ENCODE data around the gene PDSS2. TPM values are rescaled to one million over a fixed set of nuclear protein-coding genes. Genes with fewer than 3 reads are reported as not detected.

PDSS2 gene
- total RNA-seq, 1 experiment from 2014 or later = 14.8 TPM

DNA sequence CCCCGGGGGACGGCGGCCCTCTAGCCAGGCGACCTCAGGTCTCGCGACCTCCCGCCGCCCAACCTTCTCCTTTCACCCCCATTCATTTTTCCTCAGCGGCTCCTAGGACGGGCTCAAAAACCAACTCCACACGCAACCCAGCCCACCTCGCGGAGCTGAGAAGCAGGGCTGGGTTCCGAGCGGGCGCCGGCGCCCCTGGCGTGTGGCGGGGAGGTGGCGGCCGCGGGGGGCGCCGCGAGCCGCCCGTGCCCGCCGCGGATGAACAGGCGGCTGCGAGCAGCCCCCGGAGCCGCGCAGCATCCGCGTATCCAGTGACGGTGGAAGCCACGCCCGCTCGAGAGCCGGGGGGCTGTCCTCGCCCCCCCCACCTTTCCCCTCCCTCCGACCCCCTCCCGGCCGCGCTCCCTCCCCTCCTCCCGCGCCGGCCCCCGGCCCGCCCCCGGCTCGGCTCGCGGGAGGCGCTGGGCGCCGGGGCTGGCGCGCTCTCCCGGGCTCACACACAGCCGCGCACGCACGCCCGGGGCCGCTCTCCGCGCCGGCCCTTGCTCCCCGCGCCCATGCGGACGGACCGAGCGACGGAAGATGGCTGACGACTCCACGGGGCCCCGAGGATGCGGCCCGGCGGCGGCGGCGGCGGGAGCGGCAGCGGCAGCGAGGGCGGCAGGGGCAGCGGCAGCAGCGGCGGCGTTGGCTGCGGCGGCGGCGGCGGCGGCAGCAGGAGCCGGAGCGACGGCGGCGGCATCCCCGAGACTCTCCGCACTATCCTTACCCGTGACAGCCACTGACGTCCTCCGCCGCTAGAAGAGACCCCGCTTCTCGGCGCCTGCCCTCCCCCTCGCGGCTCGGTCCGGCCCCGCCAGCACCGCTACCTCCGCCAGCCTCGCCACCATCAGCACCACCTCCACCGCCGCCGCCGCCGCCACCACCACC lies 30.5 kb upstream of the PDSS2 start, which contains the start of gene SOBP:
Gene SOBP (plus strand): TSS at position 482 of the 930 bp plus-strand sequence. CDS start 500 bp downstream, outside the sequence.
- Mint-ChIP-seq H3K9me3 (ENCODE audit: low read depth, unreplicated experiment) (no peaks in the 10 kb centered on the region), H3K27me3 (ENCODE audit: unreplicated experiment) (peaks cover 36% of the 10 kb centered on the region), H3K4me3 (ENCODE audit: low read depth, unreplicated experiment) (peak within 1 kb of the TSS; percentile 89), H3K36me3 (ENCODE audit: insufficient read depth, unreplicated experiment) (peaks cover 30% of the 10 kb centered on the region), H3K27ac (ENCODE audit: unreplicated experiment) (peak within 1 kb of the TSS; percentile 42), H3K4me1 (ENCODE audit: low read depth, unreplicated experiment) (peaks cover 9% of the 10 kb centered on the region)
- CTCF ChIA-PET = interaction anchor here (1.3 to 1.5 kb wide), 2 partner anchors 117 to 172 kb away, joined by 3 to 6 read pairs; no protein-coding TSS in a partner anchor
- TF ChIP-seq, protein P1, sequence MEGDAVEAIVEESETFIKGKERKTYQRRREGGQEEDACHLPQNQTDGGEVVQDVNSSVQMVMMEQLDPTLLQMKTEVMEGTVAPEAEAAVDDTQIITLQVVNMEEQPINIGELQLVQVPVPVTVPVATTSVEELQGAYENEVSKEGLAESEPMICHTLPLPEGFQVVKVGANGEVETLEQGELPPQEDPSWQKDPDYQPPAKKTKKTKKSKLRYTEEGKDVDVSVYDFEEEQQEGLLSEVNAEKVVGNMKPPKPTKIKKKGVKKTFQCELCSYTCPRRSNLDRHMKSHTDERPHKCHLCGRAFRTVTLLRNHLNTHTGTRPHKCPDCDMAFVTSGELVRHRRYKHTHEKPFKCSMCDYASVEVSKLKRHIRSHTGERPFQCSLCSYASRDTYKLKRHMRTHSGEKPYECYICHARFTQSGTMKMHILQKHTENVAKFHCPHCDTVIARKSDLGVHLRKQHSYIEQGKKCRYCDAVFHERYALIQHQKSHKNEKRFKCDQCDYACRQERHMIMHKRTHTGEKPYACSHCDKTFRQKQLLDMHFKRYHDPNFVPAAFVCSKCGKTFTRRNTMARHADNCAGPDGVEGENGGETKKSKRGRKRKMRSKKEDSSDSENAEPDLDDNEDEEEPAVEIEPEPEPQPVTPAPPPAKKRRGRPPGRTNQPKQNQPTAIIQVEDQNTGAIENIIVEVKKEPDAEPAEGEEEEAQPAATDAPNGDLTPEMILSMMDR (IDR thresholded peaks at IDR 0.05; ENCODE audit: unreplicated experiment) = no peak
- DNase-seq = peak; percentile 41
- intact Hi-C loops (cut with micrococcal nuclease; ENCODE audit: unreplicated experiment) = loop anchor here (10.0 kb wide), 1 partner anchor 175 kb away; no protein-coding TSS in a partner anchor
- no TSS peak for BruUV-seq (replicated peaks)

DNA sequence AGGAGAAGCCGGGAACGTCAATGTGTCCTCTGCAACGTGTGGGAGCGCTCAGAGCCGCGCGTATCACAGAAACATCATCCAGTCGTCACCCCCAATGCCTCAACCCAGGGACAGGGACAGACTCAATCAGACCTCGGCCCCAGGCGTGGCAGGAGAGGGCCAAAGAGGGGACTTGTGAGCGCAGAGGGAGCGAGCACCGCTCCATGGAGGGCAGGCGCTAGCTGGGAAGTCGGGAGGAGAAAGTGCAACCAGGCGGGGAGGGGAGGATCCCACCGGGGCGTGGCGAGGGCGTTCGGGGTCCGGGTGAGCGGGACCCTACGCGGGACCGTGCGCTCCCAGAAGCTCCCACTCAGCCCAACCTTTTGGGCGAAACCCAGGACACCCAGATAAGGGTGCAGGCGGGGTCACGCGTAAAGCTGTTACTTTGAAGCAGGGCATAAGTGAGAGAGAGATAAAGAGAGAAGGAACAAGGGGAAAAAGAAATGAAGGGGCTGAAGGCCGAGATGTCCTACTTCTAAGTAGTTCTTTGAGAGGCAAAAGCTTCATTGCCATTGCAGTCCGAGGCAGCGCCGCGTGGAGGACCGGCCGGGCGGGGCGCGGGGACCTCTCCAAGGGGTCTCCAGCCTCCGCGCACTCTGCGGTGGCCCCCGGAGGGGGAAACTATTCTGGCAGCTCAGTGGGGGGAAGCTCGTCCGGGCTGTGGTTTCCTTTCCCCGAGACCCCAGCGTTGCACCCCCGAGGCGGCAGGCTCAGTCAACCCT lies 29.7 kb upstream of the PDSS2 start:
- BruUV-seq (replicated peaks) = no TSS peak
- Mint-ChIP-seq H3K4me3 (ENCODE audit: low read depth, unreplicated experiment) (peak overlapping the region; percentile 89), H3K4me1 (ENCODE audit: low read depth, unreplicated experiment) (peaks cover 9% of the 10 kb centered on the region), H3K36me3 (ENCODE audit: insufficient read depth, unreplicated experiment) (peaks cover 30% of the 10 kb centered on the region), H3K27ac (ENCODE audit: unreplicated experiment) (peak overlapping the region; percentile 42), H3K27me3 (ENCODE audit: unreplicated experiment) (peaks cover 44% of the 10 kb centered on the region), H3K9me3 (ENCODE audit: low read depth, unreplicated experiment) (no peaks in the 10 kb centered on the region)
- TF ChIP-seq, protein P1 (IDR thresholded peaks at IDR 0.05; ENCODE audit: unreplicated experiment) = no peak
- CTCF ChIA-PET = interaction anchor here (1.3 to 1.5 kb wide), 2 partner anchors 118 to 171 kb away, joined by 3 to 6 read pairs; no protein-coding TSS in a partner anchor
- peak; percentile 23 for DNase-seq
- intact Hi-C loops (cut with micrococcal nuclease; ENCODE audit: unreplicated experiment) = no loop called here

DNA sequence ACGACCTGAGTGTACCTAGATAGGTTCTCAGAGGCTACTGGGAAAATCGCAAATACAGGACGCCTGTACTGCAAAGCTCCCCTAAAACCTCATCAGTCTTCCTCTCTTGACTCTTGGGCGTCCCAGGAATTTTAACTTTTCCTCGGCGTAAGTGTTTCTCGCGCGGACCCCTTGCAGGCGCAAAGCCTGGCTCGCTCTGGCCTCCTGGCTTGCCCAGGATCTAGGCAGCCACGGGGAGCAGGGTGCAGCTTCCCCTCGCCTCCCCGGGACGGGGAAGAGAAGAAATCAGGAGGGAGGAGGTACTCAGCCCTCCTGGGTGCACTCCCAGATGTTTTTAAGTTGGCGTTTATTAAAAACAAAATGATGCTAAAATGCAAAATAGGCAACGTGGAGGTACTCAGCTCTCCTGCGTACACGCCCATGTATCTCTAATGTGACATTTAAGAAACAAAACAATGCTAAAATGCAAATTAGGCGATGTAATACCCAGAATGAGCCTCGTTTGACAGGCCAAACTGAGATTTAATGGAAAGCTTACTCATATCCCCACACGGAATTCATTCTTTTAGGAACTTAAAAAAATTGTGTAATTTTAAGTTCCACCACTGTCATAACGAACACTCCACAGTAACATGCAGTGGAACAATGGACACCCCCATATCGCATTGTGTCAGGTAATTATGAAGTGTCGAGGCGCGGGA lies 29.0 kb upstream of the PDSS2 start:
- peaks cover 30% of the 10 kb centered on the region for H3K36me3 Mint-ChIP-seq (ENCODE audit: insufficient read depth, unreplicated experiment)
- intact Hi-C loops (cut with micrococcal nuclease; ENCODE audit: unreplicated experiment) = no loop called here
- TF ChIP-seq, protein P1 (IDR thresholded peaks at IDR 0.05; ENCODE audit: unreplicated experiment) = no peak
- peak overlapping the region; percentile 89 for H3K4me3 Mint-ChIP-seq (ENCODE audit: low read depth, unreplicated experiment)
- no peaks in the 10 kb centered on the region for H3K9me3 Mint-ChIP-seq (ENCODE audit: low read depth, unreplicated experiment)
- no TSS peak for BruUV-seq (replicated peaks)
- H3K27ac Mint-ChIP-seq (ENCODE audit: unreplicated experiment) = peak overlapping the region; percentile 42
- CTCF ChIA-PET = interaction anchor here (1.3 to 1.5 kb wide), 2 partner anchors 119 to 170 kb away, joined by 3 to 6 read pairs; no protein-coding TSS in a partner anchor
- DNase-seq = no peak
- H3K4me1 Mint-ChIP-seq (ENCODE audit: low read depth, unreplicated experiment) = peaks cover 9% of the 10 kb centered on the region
- H3K27me3 Mint-ChIP-seq (ENCODE audit: unreplicated experiment) = peaks cover 48% of the 10 kb centered on the region

DNA sequence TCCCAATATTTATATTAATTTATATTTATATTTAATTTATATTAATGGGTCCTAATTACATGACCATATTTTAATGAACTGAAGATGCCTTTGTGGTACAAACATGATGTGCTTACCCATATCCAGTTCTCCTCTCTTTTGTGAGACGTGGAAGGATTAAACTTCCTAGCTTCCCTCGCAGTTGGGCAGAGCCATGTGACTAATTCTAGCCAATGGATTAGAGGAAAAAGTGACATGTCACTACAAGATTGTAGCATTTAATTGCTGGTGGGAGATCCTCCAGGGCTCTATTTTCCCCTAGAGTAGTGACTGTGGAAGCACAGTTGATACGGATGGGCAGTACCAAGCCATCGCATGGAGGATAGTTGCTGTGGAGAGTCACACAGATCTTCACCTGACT lies 25.8 kb upstream of the PDSS2 start:
- H3K27me3 Mint-ChIP-seq (ENCODE audit: unreplicated experiment) = peaks cover 59% of the 10 kb centered on the region
- TF ChIP-seq, protein P1 (IDR thresholded peaks at IDR 0.05; ENCODE audit: unreplicated experiment) = no peak
- H3K36me3 Mint-ChIP-seq (ENCODE audit: insufficient read depth, unreplicated experiment) = peaks cover 17% of the 10 kb centered on the region
- intact Hi-C loops (cut with micrococcal nuclease; ENCODE audit: unreplicated experiment) = no loop called here
- DNase-seq = no peak
- peaks cover 17% of the 10 kb centered on the region for H3K4me1 Mint-ChIP-seq (ENCODE audit: low read depth, unreplicated experiment)
- no TSS peak for BruUV-seq (replicated peaks)
- H3K4me3 Mint-ChIP-seq (ENCODE audit: low read depth, unreplicated experiment) = no peak overlapping the region
- H3K27ac Mint-ChIP-seq (ENCODE audit: unreplicated experiment) = no peak overlapping the region
- CTCF ChIA-PET = no interaction called here
- no peaks in the 10 kb centered on the region for H3K9me3 Mint-ChIP-seq (ENCODE audit: low read depth, unreplicated experiment)
